Endodermal cell (in vitro differentiated cells): ENCODE data around the gene ABCB4. TPM values are rescaled to one million over a fixed set of nuclear protein-coding genes. Genes with fewer than 3 reads are reported as not detected.

Experiments used
- DNase-seq: peaks from one replicate; pipeline ENCODE4 v3.0.0-alpha.2; 2017
- H3K27ac ChIP-seq: 2 replicates; pipeline ENCODE4 v1.5.1; 2013; ENCODE audit warnings: mild to moderate bottlenecking, low read depth, low read length, moderate library complexity
- H3K27me3 ChIP-seq: 2 replicates; pipeline ENCODE4 v1.6.1; 2013; ENCODE audit warnings: mild to moderate bottlenecking, low read length, moderate library complexity; ENCODE audit not compliant: insufficient read depth, control insufficient read depth, poor library complexity, severe bottlenecking
- H3K36me3 ChIP-seq: 2 replicates; pipeline ENCODE4 v1.7.0; 2013; ENCODE audit warnings: mild to moderate bottlenecking, low read length, moderate library complexity; ENCODE audit not compliant: control insufficient read depth, insufficient read depth
- H3K4me1 ChIP-seq: one replicate; pipeline ENCODE4 v1.7.0; 2013; ENCODE audit warnings: low read length; ENCODE audit not compliant: control insufficient read depth, insufficient read depth
- H3K4me3 ChIP-seq: 2 replicates; pipeline ENCODE4 v1.5.1; 2013; ENCODE audit warnings: mild to moderate bottlenecking, low read length, moderate library complexity
- H3K9ac ChIP-seq: 2 replicates; pipeline ENCODE4 v1.6.1; 2013; ENCODE audit warnings: mild to moderate bottlenecking, low read length, moderate library complexity; ENCODE audit not compliant: poor library complexity, severe bottlenecking; ENCODE audit errors: extremely low read depth
- H3K9me3 ChIP-seq: 2 replicates; pipeline ENCODE4 v1.6.1; 2013; ENCODE audit warnings: mild to moderate bottlenecking, low read length, moderate library complexity; ENCODE audit not compliant: control insufficient read depth
- H3K27ac Mint-ChIP-seq: 2 replicates; pipeline ENCODE4 v1.8.0; 2020; ENCODE audit warnings: mixed read lengths
- H3K27me3 Mint-ChIP-seq: 2 replicates; pipeline ENCODE4 v1.8.0; 2021; ENCODE audit warnings: mild to moderate bottlenecking, mixed read lengths; ENCODE audit not compliant: insufficient read depth
- H3K36me3 Mint-ChIP-seq: 2 replicates; pipeline ENCODE4 v1.8.0; 2020; ENCODE audit warnings: low read depth, mixed read lengths
- H3K4me1 Mint-ChIP-seq: 2 replicates; pipeline ENCODE4 v1.8.0; 2020; ENCODE audit warnings: mixed read lengths
- H3K4me3 Mint-ChIP-seq: 2 replicates; pipeline ENCODE4 v1.8.0; 2020; ENCODE audit warnings: mild to moderate bottlenecking, moderate library complexity, mixed read lengths
- H3K9me3 Mint-ChIP-seq: 2 replicates; pipeline ENCODE4 v1.8.0; 2020; ENCODE audit warnings: mild to moderate bottlenecking, mixed read lengths
- WGBS, 2 experiments: methylation state at CpG; one replicate each; pipeline versions ENCODE4 v1.1.5 to v1.1.7; 2013; ENCODE audit warnings: missing lambda C conversion rate in 2 of 2, mixed read lengths in 1 of 2; ENCODE audit not compliant: insufficient coverage in 1 of 2, insufficient read length in 1 of 2; 5-methylcytosine and 5-hydroxymethylcytosine counted together
- total RNA-seq, 2 donors: library from RNA; stranded (reverse); fragmentation: NEBNext Ultra II Directional in 1 of 2; extraction: Animal tissue kit (Norgen Biotek cat#: 25700) in 1 of 2; gene quantifications; 2 replicates in 1 of 2; 3 replicates in 1 of 2; pipeline ENCODE4 v1.2.1, GENCODE V29; 2021
- TF ChIP-seq, protein P1 (sequence below): fragments of 200-600 bp; sonication (generic); conservative IDR thresholded peaks from 2 replicates; pipeline ENCODE4 v1.5.0; 2021; ENCODE audit warnings: antibody characterized with exemption, mild to moderate bottlenecking

The ABCB4 gene
- total RNA-seq, 2 donors from 2014 or later, result 0.60 to 0.77 TPM

DNA sequence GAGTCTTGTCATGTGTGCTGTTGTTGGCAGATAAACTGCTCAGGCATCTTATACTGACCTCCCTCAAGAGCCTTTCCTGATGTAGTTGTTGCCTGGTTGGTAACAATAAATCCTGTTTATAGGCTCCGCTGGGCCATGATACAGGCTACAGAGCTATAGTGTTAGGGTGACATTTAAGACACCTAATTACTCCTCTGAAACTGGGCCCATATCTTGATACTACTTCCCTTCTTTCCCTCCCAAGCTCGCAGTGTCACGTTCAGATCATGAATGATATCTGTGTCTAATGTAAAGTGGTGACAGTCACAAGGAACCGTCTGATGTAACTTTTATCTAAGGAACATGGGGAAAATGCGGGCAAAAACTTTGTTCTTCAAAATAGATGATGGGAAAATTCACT is 94.6 kb downstream of the ABCB4 start:
- no peak for DNase-seq
- no peak overlapping the region for H3K27ac ChIP-seq
- no peak overlapping the region for H3K9ac ChIP-seq
- H3K27me3 Mint-ChIP-seq, result no peaks in the 10 kb centered on the region
- H3K4me3 Mint-ChIP-seq, result no peak overlapping the region
- peaks cover 33% of the 10 kb centered on the region for H3K36me3 ChIP-seq
- H3K27ac Mint-ChIP-seq, result no peak overlapping the region
- TF ChIP-seq, protein P1, sequence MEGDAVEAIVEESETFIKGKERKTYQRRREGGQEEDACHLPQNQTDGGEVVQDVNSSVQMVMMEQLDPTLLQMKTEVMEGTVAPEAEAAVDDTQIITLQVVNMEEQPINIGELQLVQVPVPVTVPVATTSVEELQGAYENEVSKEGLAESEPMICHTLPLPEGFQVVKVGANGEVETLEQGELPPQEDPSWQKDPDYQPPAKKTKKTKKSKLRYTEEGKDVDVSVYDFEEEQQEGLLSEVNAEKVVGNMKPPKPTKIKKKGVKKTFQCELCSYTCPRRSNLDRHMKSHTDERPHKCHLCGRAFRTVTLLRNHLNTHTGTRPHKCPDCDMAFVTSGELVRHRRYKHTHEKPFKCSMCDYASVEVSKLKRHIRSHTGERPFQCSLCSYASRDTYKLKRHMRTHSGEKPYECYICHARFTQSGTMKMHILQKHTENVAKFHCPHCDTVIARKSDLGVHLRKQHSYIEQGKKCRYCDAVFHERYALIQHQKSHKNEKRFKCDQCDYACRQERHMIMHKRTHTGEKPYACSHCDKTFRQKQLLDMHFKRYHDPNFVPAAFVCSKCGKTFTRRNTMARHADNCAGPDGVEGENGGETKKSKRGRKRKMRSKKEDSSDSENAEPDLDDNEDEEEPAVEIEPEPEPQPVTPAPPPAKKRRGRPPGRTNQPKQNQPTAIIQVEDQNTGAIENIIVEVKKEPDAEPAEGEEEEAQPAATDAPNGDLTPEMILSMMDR, result no peak
- H3K9me3 ChIP-seq, result peaks cover 6% of the 10 kb centered on the region
- no peaks in the 10 kb centered on the region for H3K27me3 ChIP-seq
- no peak overlapping the region for H3K4me3 ChIP-seq
- no peaks in the 10 kb centered on the region for H3K4me1 ChIP-seq
- WGBS, 2 experiments, result 93% methylated on average over 5 of the region's 5 CpGs; no CpG with 5 or more reads in 1 of the 2 experiments
- H3K4me1 Mint-ChIP-seq, result no peaks in the 10 kb centered on the region
- peaks cover 21% of the 10 kb centered on the region for H3K36me3 Mint-ChIP-seq
- peaks cover 11% of the 10 kb centered on the region for H3K9me3 Mint-ChIP-seq

DNA sequence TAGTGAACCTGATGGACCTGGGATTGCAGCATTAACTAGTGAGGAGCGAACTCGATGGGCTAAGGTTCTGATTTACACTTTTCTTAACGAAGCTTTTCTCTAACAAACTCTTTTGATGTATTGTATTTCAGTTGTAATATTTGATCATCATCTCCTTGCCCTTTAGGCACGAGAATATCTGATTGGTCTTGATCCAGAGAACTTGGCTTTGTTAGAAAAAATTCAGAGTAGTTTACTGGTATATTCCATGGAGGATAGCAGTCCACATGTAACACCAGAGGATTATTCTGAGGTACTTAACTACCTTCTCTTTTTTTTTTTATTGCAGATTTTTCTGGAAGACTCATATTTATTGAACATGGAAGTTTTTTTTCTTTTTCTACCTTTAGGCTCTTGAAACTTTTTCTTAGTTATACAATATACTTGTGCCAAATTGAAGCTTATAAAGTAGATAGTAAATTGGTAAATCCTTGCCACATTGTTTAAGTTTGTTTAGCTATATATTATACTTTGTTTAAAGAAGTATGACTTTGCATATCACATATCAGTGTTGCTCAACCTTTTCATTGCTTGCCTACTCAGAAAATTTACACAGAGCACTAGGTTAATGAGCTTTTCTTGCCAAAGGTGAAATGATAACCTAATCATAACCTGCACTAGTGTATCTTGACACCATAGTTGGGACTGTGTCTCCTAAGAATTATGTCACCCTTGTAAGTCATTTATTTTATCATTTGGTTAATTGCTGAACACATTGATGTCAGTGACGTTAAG is 99.6 kb downstream of the ABCB4 start:
- peaks cover 30% of the 10 kb centered on the region for H3K36me3 ChIP-seq
- no peaks in the 10 kb centered on the region for H3K9me3 ChIP-seq
- no peaks in the 10 kb centered on the region for H3K4me1 ChIP-seq
- Mint-ChIP-seq H3K9me3 (no peaks in the 10 kb centered on the region), H3K27ac (no peak overlapping the region), H3K4me1 (no peaks in the 10 kb centered on the region), H3K4me3 (no peak overlapping the region), H3K36me3 (peaks cover 1% of the 10 kb centered on the region), H3K27me3 (no peaks in the 10 kb centered on the region)
- no peaks in the 10 kb centered on the region for H3K27me3 ChIP-seq
- TF ChIP-seq, protein P1, result no peak
- H3K4me3 ChIP-seq, result no peak overlapping the region
- H3K9ac ChIP-seq, result no peak overlapping the region
- H3K27ac ChIP-seq, result no peak overlapping the region
- 90 to 93% methylated on average over 2 to 5 of the region's 5 CpGs for WGBS, 2 experiments
- no peak for DNase-seq

DNA sequence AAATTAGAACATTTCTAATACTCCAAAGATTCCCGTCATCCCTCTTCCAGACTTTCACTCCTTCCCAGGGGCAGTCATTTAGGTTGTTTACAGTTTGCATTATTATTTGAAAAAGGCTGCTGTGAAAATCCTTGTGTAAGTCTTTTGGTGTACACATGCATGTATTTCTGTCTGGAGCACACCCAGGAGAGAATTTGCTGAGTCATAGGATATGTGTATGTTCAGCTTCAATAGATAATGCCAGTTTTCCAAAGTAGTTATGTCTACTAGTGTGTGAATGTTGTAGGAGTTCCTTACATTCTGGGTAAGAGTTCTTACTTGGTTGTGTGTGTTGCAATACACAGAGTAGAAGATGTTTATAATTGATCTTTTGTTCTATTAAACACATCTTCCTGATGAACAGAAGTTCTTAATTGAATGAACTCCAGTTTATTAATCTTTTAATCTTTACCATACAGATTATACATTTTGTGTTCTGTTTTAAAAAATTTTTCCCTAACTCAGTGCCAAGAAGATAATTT is 104.8 kb downstream of the ABCB4 start:
- no peak overlapping the region for H3K27ac ChIP-seq
- H3K36me3 Mint-ChIP-seq, result peaks cover 5% of the 10 kb centered on the region
- TF ChIP-seq, protein P1, result no peak

More for the DNA sequence above, 104.8 kb downstream of the ABCB4 start:
- WGBS, 2 experiments, result 100% methylated on average over 1 of the region's 1 CpG; no CpG with 5 or more reads in 1 of the 2 experiments
- no peak overlapping the region for H3K9ac ChIP-seq
- H3K36me3 ChIP-seq, result peaks cover 32% of the 10 kb centered on the region
- H3K4me3 Mint-ChIP-seq, result no peak overlapping the region
- no peak for DNase-seq
- H3K4me3 ChIP-seq, result no peak overlapping the region
- H3K9me3 Mint-ChIP-seq, result no peaks in the 10 kb centered on the region
- no peaks in the 10 kb centered on the region for H3K27me3 Mint-ChIP-seq
- H3K9me3 ChIP-seq, result no peaks in the 10 kb centered on the region
- no peak overlapping the region for H3K27ac Mint-ChIP-seq
- no peaks in the 10 kb centered on the region for H3K27me3 ChIP-seq
- no peaks in the 10 kb centered on the region for H3K4me1 Mint-ChIP-seq
- H3K4me1 ChIP-seq, result no peaks in the 10 kb centered on the region
